ENCODE measurements around the gene LMTK3.

GRCh38 chr19:48471836-48472235, 39.8 kb downstream of the LMTK3 start:
- no peak for TF ChIP-seq NFIC (IDR thresholded peaks at IDR 0.05)
- no peak for TF ChIP-seq RAD21 (IDR thresholded peaks at IDR 0.05; ENCODE audit: low read depth)
- no peak for TF ChIP-seq REST (IDR thresholded peaks at IDR 0.05; ENCODE audit: low read depth)
- TF ChIP-seq CEBPB (IDR thresholded peaks at IDR 0.05), result no peak
- no peak for TF ChIP-seq TEAD4 (IDR thresholded peaks at IDR 0.05)
- no peak for TF ChIP-seq EGR1 (IDR thresholded peaks at IDR 0.05)
- no peak for TF ChIP-seq ZBTB7A (IDR thresholded peaks at IDR 0.05; ENCODE audit: low read depth)
- TF ChIP-seq TAF1 (IDR thresholded peaks at IDR 0.05; ENCODE audit: low read depth), result no peak
- no peak for TF ChIP-seq YY1 (IDR thresholded peaks at IDR 0.05; ENCODE audit: low read depth)
- TF ChIP-seq EP300 (IDR thresholded peaks at IDR 0.05; ENCODE audit: borderline replicate concordance), result no peak
- no peak for TF ChIP-seq FOXM1 (IDR thresholded peaks at IDR 0.05; ENCODE audit: borderline replicate concordance, low read depth)
